Thyroid gland (tissue), 4 donors: ENCODE measurements around the gene NTN5. TPM values are rescaled to one million over a fixed set of nuclear protein-coding genes. Genes with fewer than 3 reads are reported as not detected.
A peak's percentile ranks its signal among the peaks of the same experiment; 100 is the strongest.
"Not testable (repeated sequence)": the region's sequence is repeated elsewhere in the genome, so short reads cannot be mapped to it uniquely, and the experiment has no call there.

Source experiments
- DNase-seq, 2 donors: peaks; one replicate each; pipeline ENCODE4 v3.0.0-alpha.2; 2019
- H3K27ac ChIP-seq, 3 donors: fragments of 200-600 bp; sonication (generic); 1 replicate in 2 of 3; 2 replicates in 1 of 3; pipeline ENCODE4 v1.5.1; 2016 to 2019; ENCODE audit warnings: mild to moderate bottlenecking in 1 of 3, moderate library complexity in 1 of 3
- H3K27me3 ChIP-seq: fragments of 200-600 bp; sonication (generic); one replicate; pipeline ENCODE4 v1.5.1; 2019
- H3K36me3 ChIP-seq, 2 donors: fragments of 200-600 bp; sonication (generic); one replicate each; pipeline ENCODE4 v1.5.1; 2016 to 2019
- H3K4me1 ChIP-seq, 2 donors: fragments of 200-600 bp; sonication (generic); one replicate each; pipeline ENCODE4 v1.5.1; 2017 to 2019
- H3K4me3 ChIP-seq, 3 donors: fragments of 200-600 bp; sonication (generic); replicated peaks in 1 of 3; 1 replicate in 2 of 3; 2 replicates in 1 of 3; pipeline ENCODE4 v1.5.1; 2016; ENCODE audit warnings: mild to moderate bottlenecking in 1 of 3
- H3K9me3 ChIP-seq: fragments of 200-600 bp; sonication (generic); one replicate; pipeline ENCODE4 v1.5.1; 2017
- CTCF ChIP-seq, 6 experiments: fragments of 200-600 bp in 3 of 6; fragments of 450-650 bp in 3 of 6; sonication (generic) in 3 of 6; IDR thresholded peaks; one replicate each; pipeline ENCODE4 v1.5.1; 2016 to 2019; ENCODE audit warnings: antibody characterized with exemption in 6 of 6, mild to moderate bottlenecking in 2 of 6, inconsistent platforms in 1 of 6, moderate library complexity in 1 of 6
- POLR2A ChIP-seq, 2 donors: fragments of 450-650 bp; IDR thresholded peaks; one replicate each; pipeline ENCODE4 v1.6.1; 2017; ENCODE audit warnings: antibody characterized with exemption in 2 of 2, mild to moderate bottlenecking in 2 of 2, moderate library complexity in 1 of 2
- WGBS, 2 donors: methylation state at CpG; one replicate each; pipeline ENCODE4 v1.1.5; 2017; 5-methylcytosine and 5-hydroxymethylcytosine counted together
- intact Hi-C: fragments of 100-400 bp; cut with DNase I; formaldehyde crosslinking; loops from one replicate; pipeline ENCODE4 v1.15.1; 2023
- total RNA-seq, 4 donors: library from RNA; depleted of rRNA; stranded (reverse); fragments of >200 nt; gene quantifications; one replicate each; pipeline ENCODE4 v1.2.3, GENCODE V29; 2016

The NTN5 gene
- total RNA-seq, 4 donors from 2014 or later: 0.45 to 1.2 (median 0.78) TPM; not detected in 1

- H3K4me1 ChIP-seq: peaks cover 29 to 57% of the 10 kb centered on the region in 2 donors
- DNase-seq: no peak
- no peaks in the 10 kb centered on the region for H3K36me3 ChIP-seq
- TF ChIP-seq CTCF (IDR thresholded peaks at IDR 0.05) (no peak), POLR2A (IDR thresholded peaks at IDR 0.05) (no peak)
- 37 to 44% methylated on average over 7 of the region's 7 CpGs for WGBS, 2 donors
- no peaks in the 10 kb centered on the region for H3K27me3 ChIP-seq
- intact Hi-C loops: no loop called here
- no peak overlapping the region for H3K4me3 ChIP-seq
- H3K9me3 ChIP-seq: no peaks in the 10 kb centered on the region
- H3K27ac ChIP-seq: peak overlapping the region; percentile 98 to 99 (median 99)
Measured at GRCh38 chr19:48634036-48634342, 38.8 kb downstream of the NTN5 start.

- no peaks in the 10 kb centered on the region for H3K36me3 ChIP-seq
- no peaks in the 10 kb centered on the region for H3K9me3 ChIP-seq
- H3K4me1 ChIP-seq: peaks cover 24 to 51% of the 10 kb centered on the region in 2 donors
- H3K27me3 ChIP-seq: no peaks in the 10 kb centered on the region
- H3K4me3 ChIP-seq: no peak overlapping the region
- 65 to 76% methylated on average over 18 to 22 of the region's 22 CpGs for WGBS, 2 donors
- H3K27ac ChIP-seq: peak overlapping the region; percentile 98 to 99 (median 99)
- TF ChIP-seq CTCF (IDR thresholded peaks at IDR 0.05) (no peak), POLR2A (IDR thresholded peaks at IDR 0.05) (no peak)
- intact Hi-C loops: no loop called here
- DNase-seq: peak; percentile 58 to 60
Measured at GRCh38 chr19:48633148-48634035, 39.4 kb downstream of the NTN5 start.

- peak in 1 of 2 donors; percentile 50 for DNase-seq
- H3K36me3 ChIP-seq: no peaks in the 10 kb centered on the region
- peak overlapping the region; percentile 98 to 99 (median 99) for H3K27ac ChIP-seq
- H3K9me3 ChIP-seq: no peaks in the 10 kb centered on the region
- no peak overlapping the region for H3K4me3 ChIP-seq
- no peak for TF ChIP-seq CTCF (IDR thresholded peaks at IDR 0.05)
- no peak for TF ChIP-seq POLR2A (IDR thresholded peaks at IDR 0.05)
- no peaks in the 10 kb centered on the region for H3K27me3 ChIP-seq
- H3K4me1 ChIP-seq: peaks cover 23 to 50% of the 10 kb centered on the region in 2 donors
- intact Hi-C loops: no loop called here
Measured at GRCh38 chr19:48632692-48633147, 40.1 kb downstream of the NTN5 start.

GRCh38 chr19:48632286-48632685 lies 40.5 kb downstream of the NTN5 start:
- H3K4me1 ChIP-seq: peaks cover 23 to 50% of the 10 kb centered on the region in 2 donors
- H3K27ac ChIP-seq: peak overlapping the region; percentile 98 to 99 (median 99)
- H3K9me3 ChIP-seq, H3K27me3 ChIP-seq, H3K4me3 ChIP-seq, intact Hi-C loops, DNase-seq, H3K36me3 ChIP-seq: not testable (repeated sequence)
- WGBS, 2 donors: 91 to 94% methylated on average over 11 of the region's 11 CpGs

GRCh38 chr19:48631225-48631624 lies 41.6 kb downstream of the NTN5 start:
- TF ChIP-seq CTCF (IDR thresholded peaks at IDR 0.05) (no peak), POLR2A (IDR thresholded peaks at IDR 0.05) (no peak)
- Histone ChIP-seq H3K9me3 (no peaks in the 10 kb centered on the region), H3K4me1 (peaks cover 23 to 41% of the 10 kb centered on the region in 2 donors), H3K27me3 (no peaks in the 10 kb centered on the region), H3K36me3 (peaks cover under 1% of the 10 kb centered on the region in 2 donors), H3K27ac (peak overlapping the region; percentile 33 to 73 (median 56)), H3K4me3 (no peak overlapping the region)
- no peak for DNase-seq
- intact Hi-C loops: no loop called here
- WGBS, 2 donors: 67 to 70% methylated on average over 2 to 3 of the region's 3 CpGs
